Mucosa of descending colon (tissue), 3 donors: Measurements from ENCODE around the gene GPI. TPM values are rescaled to one million over a fixed set of nuclear protein-coding genes. Genes with fewer than 3 reads are reported as not detected.
"Not testable (repeated sequence)": the region's sequence is repeated elsewhere in the genome, so short reads cannot be mapped to it uniquely, and the experiment has no call there.

Experiments used
- ATAC-seq: fragments of 200-7000 bp; cut with Tn5 transposase; one replicate; pipeline ENCODE4 v1.9.1; 2020; ENCODE audit warnings: mild to moderate bottlenecking, moderate library complexity
- DNase-seq, 3 donors: peaks; one replicate each; pipeline ENCODE4 v3.0.0-alpha.2; 2020
- H3K36me3 ChIP-seq: fragments of 200-600 bp; one replicate; pipeline ENCODE4 v1.8.0; 2021; ENCODE audit warnings: low read depth, mild to moderate bottlenecking
- H3K4me1 ChIP-seq: fragments of 200-600 bp; one replicate; pipeline ENCODE4 v1.8.0; 2021; ENCODE audit warnings: low read depth, mild to moderate bottlenecking
- H3K4me3 ChIP-seq: fragments of 200-600 bp; one replicate; pipeline ENCODE4 v1.8.0; 2021; ENCODE audit warnings: mild to moderate bottlenecking
- H3K9me3 ChIP-seq: fragments of 200-600 bp; one replicate; pipeline ENCODE4 v1.8.0; 2021; ENCODE audit warnings: mild to moderate bottlenecking
- CTCF ChIP-seq: fragments of 200-600 bp; IDR thresholded peaks from one replicate; pipeline ENCODE4 v1.8.0; 2022; ENCODE audit warnings: antibody characterized with exemption, mild to moderate bottlenecking
- intact Hi-C, 2 donors: fragments of 100-400 bp; cut with DNase I in 1 of 2; cut with micrococcal nuclease in 1 of 2; formaldehyde crosslinking; loops; one replicate each; pipeline versions ENCODE4 v1.11.0 to v1.11.1; 2022; cut with DNase I, micrococcal nuclease
- total RNA-seq, 3 donors: library from RNA; stranded (reverse); fragmentation: NEBNext Ultra II Directional in 2 of 3; extraction: Animal tissue kit (Norgen Biotek cat#: 25700) in 2 of 3; gene quantifications; one replicate each; pipeline versions ENCODE4 v1.2.1 to v1.2.4, GENCODE V29; 2021 to 2023
- donor health status: DM: no; HTN: no; CAD: no; lungs with moderate emphysema.
- donor health status: DM: no; HTN: no; CAD: no.
- donor health status: DM: no; HTN: yes; CAD: no.

Gene GPI
- total RNA-seq, 3 donors from 2014 or later: 247 to 344 (median 296) TPM

- peaks cover 3% of the 10 kb centered on the region for H3K36me3 ChIP-seq
- intact Hi-C loops: no loop called here
Observed at GRCh38 chr19:34387446-34387810, 22.4 kb downstream of the GPI start.

DNA sequence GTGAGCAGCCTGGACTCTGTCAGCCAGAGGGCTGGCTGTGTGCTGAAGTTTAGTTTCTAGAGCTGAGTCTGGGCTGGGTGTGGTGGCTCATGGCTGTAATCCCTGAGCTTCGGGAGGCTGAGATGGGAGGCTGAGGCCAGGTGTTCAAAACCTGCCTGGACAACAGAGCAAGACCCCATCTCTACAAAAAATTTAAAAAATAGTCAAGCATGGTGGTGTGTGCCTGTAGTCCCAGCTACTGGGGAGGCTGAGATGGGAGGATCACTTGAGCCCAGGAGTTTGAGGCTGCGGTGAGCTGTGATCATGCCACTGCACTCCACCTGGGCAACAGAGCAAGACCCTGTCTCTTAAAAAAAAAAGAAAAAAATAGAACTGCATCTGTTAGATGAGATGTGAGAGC is 23.7 kb downstream of the GPI start:
- intact Hi-C loops, ATAC-seq, H3K36me3 ChIP-seq, H3K9me3 ChIP-seq, H3K4me3 ChIP-seq, DNase-seq, H3K4me1 ChIP-seq: not testable (repeated sequence)

More at GRCh38 chr19:34387446-34387810, 22.4 kb downstream of the GPI start:
- no peaks in the 10 kb centered on the region for H3K4me1 ChIP-seq
- H3K9me3 ChIP-seq: no peaks in the 10 kb centered on the region
- no peak for TF ChIP-seq CTCF
- DNase-seq: no peak
- ATAC-seq: no peak
- no peak overlapping the region for H3K4me3 ChIP-seq

DNA sequence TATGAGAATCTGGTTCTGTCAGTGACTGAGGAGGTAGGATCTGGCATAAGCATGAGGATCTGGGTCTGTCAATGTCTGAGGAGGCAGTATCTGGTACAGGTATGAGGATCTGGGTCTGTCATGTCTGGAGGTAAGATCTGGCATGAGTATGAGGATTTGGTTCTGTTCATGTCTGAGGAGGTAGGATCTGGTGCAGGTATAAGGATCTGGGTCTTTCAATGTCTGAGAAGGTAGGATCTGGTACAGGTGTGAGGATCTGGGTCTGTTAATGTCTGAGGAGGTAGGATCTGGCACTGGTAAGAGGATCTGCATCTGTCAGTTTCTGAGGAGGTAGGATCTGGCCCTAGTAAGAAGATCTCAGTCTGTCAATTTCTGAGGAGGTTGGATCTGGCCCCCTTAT is 26.8 kb downstream of the GPI start:
- Histone ChIP-seq H3K4me1 (no peaks in the 10 kb centered on the region), H3K36me3 (peaks cover 15% of the 10 kb centered on the region), H3K4me3 (no peak overlapping the region), H3K9me3 (no peaks in the 10 kb centered on the region)
- intact Hi-C loops: no loop called here
- TF ChIP-seq CTCF: no peak
- ATAC-seq: no peak
- no peak for DNase-seq

DNA sequence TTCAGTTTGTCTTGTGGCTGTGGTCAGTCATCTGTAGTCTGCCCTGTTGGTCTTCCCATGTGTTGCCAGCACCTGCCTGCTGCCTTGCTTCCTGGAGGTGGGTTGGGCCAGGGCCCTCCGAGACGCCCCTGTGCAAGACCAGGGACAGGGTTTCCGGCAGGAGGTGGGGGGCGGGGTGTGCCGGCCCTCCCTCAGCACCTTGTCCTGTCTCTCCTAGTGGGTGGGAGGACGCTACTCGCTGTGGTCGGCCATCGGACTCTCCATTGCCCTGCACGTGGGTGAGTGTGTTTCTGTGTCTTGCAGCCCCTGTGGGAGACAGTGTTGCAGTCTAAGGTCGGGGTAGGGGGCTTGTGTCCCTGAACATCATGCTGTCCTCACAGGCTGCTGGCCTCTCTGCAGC is 28.0 kb downstream of the GPI start:
- intact Hi-C loops: no loop called here
- Histone ChIP-seq H3K36me3 (peaks cover 18% of the 10 kb centered on the region), H3K9me3 (no peaks in the 10 kb centered on the region), H3K4me3 (no peak overlapping the region), H3K4me1 (no peaks in the 10 kb centered on the region)
- ATAC-seq (no peak), DNase-seq (no peak)
- no peak for TF ChIP-seq CTCF

DNA sequence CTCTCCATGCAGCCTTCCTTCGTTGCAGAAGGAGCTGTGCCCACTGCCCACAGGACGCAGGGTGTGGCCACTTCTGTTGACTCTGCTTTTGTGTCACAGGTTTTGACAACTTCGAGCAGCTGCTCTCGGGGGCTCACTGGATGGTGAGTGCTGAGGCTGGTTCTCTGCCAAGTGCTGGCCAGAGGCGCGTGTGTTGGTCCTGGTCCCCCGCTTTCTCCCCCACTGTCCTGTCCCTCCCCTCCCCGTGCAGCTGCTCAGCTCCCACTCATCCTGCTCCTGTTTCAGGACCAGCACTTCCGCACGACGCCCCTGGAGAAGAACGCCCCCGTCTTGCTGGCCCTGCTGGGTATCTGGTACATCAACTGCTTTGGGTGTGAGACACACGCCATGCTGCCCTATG is 28.6 kb downstream of the GPI start:
- TF ChIP-seq CTCF: no peak
- intact Hi-C loops: no loop called here
- H3K4me1 ChIP-seq: no peaks in the 10 kb centered on the region
- ATAC-seq (no peak), DNase-seq (no peak)
- H3K9me3 ChIP-seq: no peaks in the 10 kb centered on the region
- H3K4me3 ChIP-seq: no peak overlapping the region
- peaks cover 18% of the 10 kb centered on the region for H3K36me3 ChIP-seq

DNA sequence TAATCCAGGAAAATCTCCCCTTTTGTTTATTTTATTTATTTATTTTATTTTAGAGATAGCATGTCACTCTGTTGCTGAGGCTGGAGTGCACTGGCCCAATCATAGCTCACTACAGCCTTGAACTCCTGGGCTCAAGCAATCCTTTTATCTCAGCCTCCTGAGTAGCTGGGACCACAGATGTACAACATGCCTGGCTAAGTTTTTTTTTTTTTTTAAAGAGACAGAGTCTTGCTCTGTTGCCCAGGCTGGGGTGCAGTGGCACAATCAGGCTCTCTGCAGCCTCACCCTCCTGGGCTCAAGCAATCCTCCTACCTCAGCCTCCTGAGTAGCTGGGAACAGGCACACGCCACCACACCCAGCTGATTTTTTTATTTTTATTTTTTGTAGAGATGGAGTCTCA is 32.9 kb downstream of the GPI start:
- Histone ChIP-seq H3K9me3 (no peaks in the 10 kb centered on the region), H3K36me3 (peaks cover 20% of the 10 kb centered on the region), H3K4me3 (no peak overlapping the region), H3K4me1 (peaks cover 7% of the 10 kb centered on the region)
- intact Hi-C loops: no loop called here
- no peak for TF ChIP-seq CTCF
- ATAC-seq (no peak), DNase-seq (no peak)
